Smooth muscle cell (in vitro differentiated cells): Measurements from ENCODE around the gene FRMD4A. TPM values are rescaled to one million over a fixed set of nuclear protein-coding genes. Genes with fewer than 3 reads are reported as not detected.
A peak's percentile ranks its signal among the peaks of the same experiment; 100 is the strongest.

Experiments used
- DNase-seq: peaks from one replicate; lab custom pipeline; 2025; ENCODE audit not compliant: unreplicated experiment; lab: John Stamatoyannopoulos, UW
- H2AFZ ChIP-seq: fragments of 200-600 bp; sonication (generic); 2 replicates; pipeline ENCODE4 v1.6.0; 2016; ENCODE audit warnings: antibody characterized with exemption, low read depth, mild to moderate bottlenecking
- H3F3A ChIP-seq: fragments of 200-600 bp; sonication (generic); 2 replicates; pipeline ENCODE4 v1.6.0; 2017; ENCODE audit warnings: antibody characterized with exemption, low read depth
- H3K27ac ChIP-seq: fragments of 200-600 bp; sonication (generic); 2 replicates; pipeline ENCODE4 v1.5.1; 2016; ENCODE audit warnings: low read depth, mild to moderate bottlenecking
- H3K27me3 ChIP-seq: fragments of 200-600 bp; sonication (generic); 2 replicates; pipeline ENCODE4 v1.6.1; 2016; ENCODE audit warnings: low read depth, mild to moderate bottlenecking
- H3K36me3 ChIP-seq: fragments of 200-600 bp; sonication (generic); 2 replicates; pipeline ENCODE4 v1.5.1; 2016; ENCODE audit warnings: low read depth
- H3K4me1 ChIP-seq: fragments of 200-600 bp; sonication (generic); 2 replicates; pipeline ENCODE4 v1.5.1; 2016; ENCODE audit warnings: low read depth
- H3K4me2 ChIP-seq: fragments of 200-600 bp; sonication (generic); 2 replicates; pipeline ENCODE4 v1.6.0; 2016; ENCODE audit warnings: mild to moderate bottlenecking
- H3K4me3 ChIP-seq: fragments of 200-600 bp; sonication (generic); 2 replicates; pipeline ENCODE4 v1.5.1; 2016; ENCODE audit warnings: mild to moderate bottlenecking
- H3K79me2 ChIP-seq: fragments of 200-600 bp; sonication (generic); 2 replicates; pipeline ENCODE4 v1.6.0; 2016; ENCODE audit warnings: low read depth, mild to moderate bottlenecking
- H3K9ac ChIP-seq: fragments of 200-600 bp; sonication (generic); 2 replicates; pipeline ENCODE4 v1.6.0; 2016; ENCODE audit warnings: low read depth
- H3K9me3 ChIP-seq: fragments of 200-600 bp; sonication (generic); replicated peaks from 2 replicates; pipeline ENCODE4 v1.5.1; 2016; ENCODE audit warnings: low read depth
- H4K20me1 ChIP-seq: fragments of 200-600 bp; sonication (generic); 2 replicates; pipeline ENCODE4 v1.6.0; 2016; ENCODE audit warnings: low read depth
- CTCF ChIP-seq: fragments of 200-600 bp; sonication (generic); IDR thresholded peaks from 2 replicates; pipeline ENCODE4 v1.5.1; 2017; ENCODE audit warnings: borderline replicate concordance, mild to moderate bottlenecking, antibody characterized with exemption; ENCODE audit not compliant: insufficient read depth, poor library complexity, severe bottlenecking
- WGBS: methylation state at CpG from one replicate; pipeline ENCODE4 v1.1.7; 2016; ENCODE audit warnings: low lambda C conversion rate; 5-methylcytosine and 5-hydroxymethylcytosine counted together
- polyA plus RNA-seq: library from polyadenylated mRNA; unstranded; fragments of >200 nt; fragmentation: Nextera tagmentation; extraction: Ambion mirVana; gene quantifications from 2 replicates; pipeline ENCODE4 v1.2.1, GENCODE V29; 2016
- total RNA-seq: library from RNA; depleted of rRNA; stranded (reverse); fragments of >200 nt; gene quantifications from 2 replicates; pipeline ENCODE4 v1.2.3, GENCODE V29; 2014

FRMD4A gene
- total and polyA plus RNA-seq, 2 experiments from 2014 or later, result 3.0 to 5.4 TPM

GRCh38 chr10:14293526-14293925, 37.2 kb downstream of the FRMD4A start:
- no peak overlapping the region for H2AFZ ChIP-seq
- H3K27me3 ChIP-seq, result no peaks in the 10 kb centered on the region
- DNase-seq, result no peak
- no peak overlapping the region for H3K4me3 ChIP-seq
- H3K27ac ChIP-seq, result no peak overlapping the region
- no peaks in the 10 kb centered on the region for H4K20me1 ChIP-seq
- no peaks in the 10 kb centered on the region for H3K36me3 ChIP-seq
- H3K4me2 ChIP-seq, result no peak overlapping the region
- 83% methylated on average over 3 of the region's 3 CpGs for WGBS
- no peak for TF ChIP-seq CTCF
- no peaks in the 10 kb centered on the region for H3K79me2 ChIP-seq
- H3F3A ChIP-seq, result no peaks in the 10 kb centered on the region
- peaks cover 12% of the 10 kb centered on the region for H3K9me3 ChIP-seq
- H3K4me1 ChIP-seq, result no peaks in the 10 kb centered on the region
- no peak overlapping the region for H3K9ac ChIP-seq

GRCh38 chr10:14291296-14291695, 39.4 kb downstream of the FRMD4A start:
- H3K4me3 ChIP-seq, result no peak overlapping the region
- H3F3A ChIP-seq, result no peaks in the 10 kb centered on the region
- WGBS, result 97% methylated on average over 1 of the region's 1 CpG

GRCh38 chr10:14285941-14286560, 44.7 kb downstream of the FRMD4A start:
- TF ChIP-seq CTCF, result no peak
- Histone ChIP-seq H3K36me3 (no peaks in the 10 kb centered on the region), H4K20me1 (no peaks in the 10 kb centered on the region), H3K4me3 (no peak overlapping the region), H3K4me2 (no peak overlapping the region), H2AFZ (no peak overlapping the region), H3K9ac (no peak overlapping the region), H3K9me3 (peaks cover 9% of the 10 kb centered on the region), H3F3A (no peaks in the 10 kb centered on the region), H3K79me2 (no peaks in the 10 kb centered on the region), H3K4me1 (no peaks in the 10 kb centered on the region), H3K27me3 (peaks cover 23% of the 10 kb centered on the region), H3K27ac (no peak overlapping the region)
- DNase-seq, result no peak
- 91% methylated on average over 6 of the region's 6 CpGs for WGBS

More at GRCh38 chr10:14291296-14291695, 39.4 kb downstream of the FRMD4A start:
- Histone ChIP-seq H2AFZ (no peak overlapping the region), H3K27ac (no peak overlapping the region), H3K79me2 (no peaks in the 10 kb centered on the region), H3K9ac (no peak overlapping the region), H3K4me2 (no peak overlapping the region), H3K27me3 (peaks cover 16% of the 10 kb centered on the region), H3K4me1 (no peaks in the 10 kb centered on the region), H3K36me3 (no peaks in the 10 kb centered on the region), H3K9me3 (peaks cover 12% of the 10 kb centered on the region), H4K20me1 (no peaks in the 10 kb centered on the region)
- TF ChIP-seq CTCF, result no peak
- DNase-seq, result no peak

DNA sequence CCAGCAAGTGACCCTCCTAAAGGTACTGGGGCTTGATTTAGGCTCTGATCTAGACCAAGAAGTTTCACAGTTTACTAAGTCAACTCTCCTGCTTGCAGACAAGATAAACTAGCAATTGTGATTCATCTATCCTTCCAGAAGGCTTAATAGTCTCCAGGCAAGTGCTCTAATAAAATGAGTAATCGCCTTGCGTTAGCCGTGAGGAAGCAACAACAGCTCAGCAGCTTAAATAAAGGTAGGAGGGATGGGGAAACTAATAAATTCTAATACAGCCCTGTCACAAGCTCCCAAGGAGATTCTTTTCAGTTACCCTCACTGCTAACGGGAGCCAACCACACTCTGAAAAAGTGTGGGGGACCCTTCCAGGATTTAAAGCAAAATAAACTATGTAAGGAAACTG, 48.4 kb downstream of the FRMD4A start:
- TF ChIP-seq CTCF, result no peak
- DNase-seq, result no peak
- H3K4me2 ChIP-seq, result peak overlapping the region; percentile 14
- H3K36me3 ChIP-seq, result no peaks in the 10 kb centered on the region
- H3K9me3 ChIP-seq, result no peaks in the 10 kb centered on the region
- H3K4me3 ChIP-seq, result no peak overlapping the region
- no peaks in the 10 kb centered on the region for H4K20me1 ChIP-seq
- WGBS, result 14% methylated on average over 4 of the region's 4 CpGs
- no peaks in the 10 kb centered on the region for H3K79me2 ChIP-seq
- no peak overlapping the region for H3K27ac ChIP-seq
- no peak overlapping the region for H2AFZ ChIP-seq
- no peaks in the 10 kb centered on the region for H3F3A ChIP-seq
- no peaks in the 10 kb centered on the region for H3K4me1 ChIP-seq
- no peak overlapping the region for H3K9ac ChIP-seq
- peaks cover 19% of the 10 kb centered on the region for H3K27me3 ChIP-seq
